Fibroblast of pulmonary artery (primary cell): ENCODE results near the gene ZNF280B.
"Not testable (repeated sequence)": the region's sequence is repeated elsewhere in the genome, so short reads cannot be mapped to it uniquely, and the experiment has no call there.

ENCODE experiments used
- DNase-seq: peaks from one replicate; pipeline ENCODE4 v3.0.0-alpha.2; 2010; ENCODE audit warnings: low read depth
- H3K4me3 ChIP-seq: replicated peaks from 2 replicates; pipeline ENCODE4 v1.5.1; 2011; ENCODE audit warnings: low read depth, mild to moderate bottlenecking, control low read depth, low read length, moderate library complexity
- CTCF ChIP-seq: IDR thresholded peaks from 2 replicates; pipeline ENCODE4 v1.5.1; 2011; ENCODE audit warnings: mild to moderate bottlenecking, control low read depth, low read length, inconsistent platforms; ENCODE audit errors: missing control alignments

Gene ZNF280B

GRCh38 chr22:22450343-22450839 lies 58.2 kb downstream of the ZNF280B start:
- DNase-seq, result no peak
- no peak for TF ChIP-seq CTCF
- H3K4me3 ChIP-seq, result no peak overlapping the region

- no peak for TF ChIP-seq CTCF
- DNase-seq, result no peak
- H3K4me3 ChIP-seq, result no peak overlapping the region
Measured at GRCh38 chr22:22449819-22450218, 58.7 kb downstream of the ZNF280B start.

GRCh38 chr22:22446517-22446916 lies 62.0 kb downstream of the ZNF280B start:
- no peak overlapping the region for H3K4me3 ChIP-seq
- DNase-seq, result no peak

GRCh38 chr22:22444007-22444589 lies 64.4 kb downstream of the ZNF280B start:
- DNase-seq, H3K4me3 ChIP-seq: not testable (repeated sequence)

More at GRCh38 chr22:22446517-22446916, 62.0 kb downstream of the ZNF280B start:
- TF ChIP-seq CTCF, result no peak

GRCh38 chr22:22442928-22443709 lies 65.4 kb downstream of the ZNF280B start:
- TF ChIP-seq CTCF, result no peak
- no peak for DNase-seq
- no peak overlapping the region for H3K4me3 ChIP-seq

- DNase-seq, H3K4me3 ChIP-seq: not testable (repeated sequence)
Measured at GRCh38 chr22:22441626-22442025, 66.9 kb downstream of the ZNF280B start.

- no peak for DNase-seq
- no peak overlapping the region for H3K4me3 ChIP-seq
- TF ChIP-seq CTCF, result no peak
Measured at GRCh38 chr22:22440188-22440587, 68.4 kb downstream of the ZNF280B start.
